GM11168 (cell line): Measurements from ENCODE around the gene C5orf24.
"Not testable (repeated sequence)": the region's sequence is repeated elsewhere in the genome, so short reads cannot be mapped to it uniquely, and the experiment has no call there.

ENCODE experiments used
- in situ Hi-C: fragments of 300-500 bp; cut with MboI; formaldehyde crosslinking; loops from one replicate; pipeline ENCODE4 v1.12.0; 2022; ENCODE audit warnings: low sequenced_read_pairs; ENCODE audit not compliant: unreplicated experiment

C5orf24 gene

DNA sequence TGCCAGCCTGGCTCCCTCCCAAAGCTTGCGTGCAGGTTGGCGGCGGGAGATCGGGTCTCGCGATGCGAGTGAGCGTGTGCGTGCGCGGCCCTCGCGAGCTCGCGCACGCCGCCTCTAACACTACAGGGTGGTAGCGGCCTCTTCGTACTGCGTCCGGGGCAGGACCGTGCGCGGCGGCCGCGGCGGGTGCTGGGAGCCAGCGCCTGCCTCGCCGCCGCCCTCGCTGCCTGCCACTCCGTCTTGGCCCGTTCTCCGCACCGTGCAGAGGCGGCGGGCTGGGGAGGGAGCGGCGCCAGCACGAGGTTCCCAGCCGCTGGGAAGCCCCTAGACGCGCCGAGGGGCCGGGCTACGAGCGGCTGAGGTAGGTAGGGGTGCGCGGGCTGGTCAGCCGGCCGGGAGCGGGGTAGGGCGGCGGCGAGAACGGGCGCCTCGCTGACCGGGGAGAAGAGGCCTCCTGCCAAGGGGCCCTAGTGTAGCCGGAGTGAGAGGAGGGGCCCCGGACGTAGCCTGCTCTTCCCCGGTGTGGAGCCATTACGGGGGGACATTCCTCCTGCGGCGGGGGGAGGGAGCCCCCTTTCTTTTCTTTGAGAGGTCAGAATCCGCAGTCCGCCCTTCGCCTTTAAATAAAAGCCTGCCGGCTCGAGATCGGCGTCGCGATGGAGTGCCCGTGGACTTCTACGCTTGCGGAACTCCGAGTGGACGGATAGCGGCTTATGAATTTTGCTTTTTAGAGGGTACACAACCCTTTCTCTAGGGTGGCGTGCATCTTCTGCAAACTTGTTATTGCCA is at the start of gene C5orf24:
Gene C5orf24, plus strand, starts transcription at position 117 of the 789 bp plus-strand sequence. CDS start 8,933 bp downstream, outside the sequence.
- in situ Hi-C loops, result no loop called here

DNA sequence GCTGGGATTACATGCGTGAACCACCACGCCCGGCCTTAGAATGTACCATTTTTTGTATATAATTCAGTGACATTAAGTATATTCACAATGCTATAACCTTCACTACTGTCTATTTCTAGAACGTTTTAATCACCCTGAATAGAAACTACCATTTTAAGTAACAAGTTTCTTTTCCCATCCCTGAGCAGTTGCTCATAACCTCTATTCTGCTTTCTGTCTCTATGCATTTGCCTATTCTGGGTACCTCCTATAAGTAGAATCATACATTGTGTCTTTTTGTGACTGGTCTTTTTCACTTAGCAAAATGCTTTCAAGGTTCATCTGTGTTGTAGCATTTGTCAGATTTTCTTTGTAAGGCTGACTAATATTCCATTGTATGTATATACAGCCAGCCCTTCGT is 47.3 kb upstream of the C5orf24 start:
- in situ Hi-C loops, result no loop called here

DNA sequence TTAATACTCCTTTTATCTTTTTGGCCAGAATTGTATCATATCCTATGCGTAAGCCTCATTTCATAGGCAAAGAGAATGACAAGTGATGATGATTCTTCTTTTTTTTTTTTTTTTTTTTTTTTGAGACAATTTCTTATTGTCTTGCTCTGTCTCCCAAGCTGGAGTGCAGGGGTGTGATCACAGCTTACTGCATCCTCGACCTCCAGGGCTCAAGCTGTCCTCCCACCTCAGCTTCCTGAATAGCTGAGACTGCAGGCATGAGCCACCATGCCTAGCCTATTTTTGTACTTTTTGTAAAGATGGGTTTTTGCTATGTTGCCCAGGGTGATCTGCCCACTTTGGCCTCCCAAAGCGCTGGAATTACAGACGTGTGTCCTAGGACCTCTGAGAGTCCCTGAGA is 41.9 kb upstream of the C5orf24 start:
- in situ Hi-C loops, result no loop called here

- in situ Hi-C loops, result no loop called here
Measured at GRCh38 chr5:134813407-134813806, 32.4 kb upstream of the C5orf24 start.

DNA sequence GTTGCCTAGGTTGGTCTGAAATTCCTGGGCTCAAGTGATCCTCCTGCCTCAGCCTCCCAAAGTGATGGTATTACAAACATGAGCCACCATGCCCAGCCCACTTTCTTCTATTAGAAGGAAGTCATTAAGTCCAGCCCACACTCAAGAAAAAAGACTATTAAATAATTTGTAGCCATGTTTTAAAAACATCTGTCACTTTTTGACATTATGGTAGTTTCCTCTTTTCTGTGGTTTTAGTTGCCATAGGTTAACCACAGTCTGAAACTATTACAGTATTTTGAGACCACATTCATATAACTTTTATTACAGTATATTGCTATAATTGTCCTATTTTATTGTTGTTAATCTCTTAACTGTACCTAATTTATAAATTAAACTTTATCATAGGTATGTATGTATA is 31.9 kb upstream of the C5orf24 start:
- in situ Hi-C loops, result no loop called here

GRCh38 chr5:134817006-134817405 is 28.8 kb upstream of the C5orf24 start:
- in situ Hi-C loops, result no loop called here

GRCh38 chr5:134818776-134819175 is 27.0 kb upstream of the C5orf24 start:
- in situ Hi-C loops, result no loop called here

DNA sequence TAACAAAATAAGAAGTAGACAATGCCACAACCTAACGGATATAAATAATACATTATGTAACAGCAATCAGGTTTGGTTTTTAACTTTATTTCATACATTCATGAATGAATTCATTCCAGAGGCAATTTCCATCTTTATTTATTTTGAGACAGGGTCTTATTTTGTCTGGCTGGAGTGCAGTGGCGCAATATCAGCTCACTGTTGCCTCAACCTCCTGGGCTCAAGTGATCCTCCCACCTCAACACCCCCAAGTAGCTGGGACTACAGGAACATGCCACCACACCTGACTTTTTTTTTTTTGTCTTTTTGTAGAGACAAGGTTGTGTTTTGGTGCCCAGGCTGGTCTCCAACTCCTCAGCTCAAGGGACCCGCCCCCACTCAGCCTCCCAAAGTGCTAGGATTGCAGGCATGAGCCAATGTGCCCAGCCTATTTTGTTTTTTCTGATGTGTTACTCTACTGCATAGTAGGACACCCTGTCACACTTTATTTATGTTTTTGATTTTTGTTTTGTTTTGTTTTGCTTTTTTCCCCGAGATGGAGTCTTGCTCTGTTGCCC is 26.3 kb upstream of the C5orf24 start:
- in situ Hi-C loops, result no loop called here

DNA sequence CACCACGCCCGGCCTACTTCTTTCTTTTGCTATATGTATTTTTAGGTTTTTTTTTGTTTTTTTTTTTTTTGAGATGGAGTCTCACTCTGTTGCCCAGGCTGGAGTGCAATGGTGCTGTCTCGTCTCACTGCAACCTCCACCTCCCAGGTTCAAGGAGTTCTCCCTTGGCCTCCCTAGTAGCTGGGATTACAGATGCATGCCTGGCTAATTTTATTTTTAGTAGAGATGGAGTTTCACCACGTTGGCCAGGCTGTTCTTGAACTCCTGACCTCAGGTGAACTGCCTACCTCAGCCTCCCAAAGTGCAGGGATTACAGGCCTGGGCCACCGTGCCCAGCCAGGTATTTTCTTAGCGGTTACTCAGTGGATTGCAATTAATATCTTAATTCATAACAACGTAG is 23.9 kb upstream of the C5orf24 start:
- in situ Hi-C loops, result no loop called here

GRCh38 chr5:134824681-134825080 is 21.1 kb upstream of the C5orf24 start:
- in situ Hi-C loops, result no loop called here

- in situ Hi-C loops, result no loop called here
Measured at GRCh38 chr5:134825212-134825611, 20.6 kb upstream of the C5orf24 start.

DNA sequence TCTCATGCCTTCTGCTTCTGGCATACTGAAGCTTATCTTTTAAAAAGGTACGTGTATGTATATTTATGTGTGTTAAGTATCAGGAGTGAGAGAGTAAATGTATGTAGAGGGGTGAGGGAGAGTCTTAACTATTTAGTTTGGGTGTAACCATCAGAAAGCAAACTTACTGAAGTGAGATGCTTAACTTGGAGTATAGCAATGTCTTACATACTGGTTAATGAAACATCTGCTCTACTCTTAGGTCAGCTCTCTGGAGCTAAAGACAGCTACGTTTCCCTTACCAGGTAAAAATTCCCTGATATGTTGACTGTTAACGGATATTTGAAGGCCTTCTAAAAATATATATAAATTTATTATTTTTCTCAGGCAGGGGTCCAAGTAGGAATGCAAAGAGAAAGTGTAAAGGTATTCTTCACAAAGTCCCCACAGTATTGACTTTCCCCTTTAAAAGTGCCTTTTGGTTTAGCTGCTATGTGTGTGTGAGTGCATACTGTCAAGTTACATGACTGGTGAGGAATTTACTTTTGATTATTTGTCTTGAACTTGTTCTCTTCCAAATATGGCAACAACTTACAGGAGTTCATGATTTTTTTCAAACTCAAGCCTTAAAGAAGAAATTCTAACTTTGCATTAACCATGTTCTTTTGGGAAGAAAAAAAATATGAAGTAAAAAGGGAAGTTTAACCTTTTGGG is 12.3 kb upstream of the C5orf24 start:
- in situ Hi-C loops, result no loop called here

- in situ Hi-C loops, result no loop called here
Measured at GRCh38 chr5:134835623-134836022, 10.1 kb upstream of the C5orf24 start.

- in situ Hi-C loops, result no loop called here
Measured at GRCh38 chr5:134837530-134838181, 8.1 kb upstream of the C5orf24 start.

DNA sequence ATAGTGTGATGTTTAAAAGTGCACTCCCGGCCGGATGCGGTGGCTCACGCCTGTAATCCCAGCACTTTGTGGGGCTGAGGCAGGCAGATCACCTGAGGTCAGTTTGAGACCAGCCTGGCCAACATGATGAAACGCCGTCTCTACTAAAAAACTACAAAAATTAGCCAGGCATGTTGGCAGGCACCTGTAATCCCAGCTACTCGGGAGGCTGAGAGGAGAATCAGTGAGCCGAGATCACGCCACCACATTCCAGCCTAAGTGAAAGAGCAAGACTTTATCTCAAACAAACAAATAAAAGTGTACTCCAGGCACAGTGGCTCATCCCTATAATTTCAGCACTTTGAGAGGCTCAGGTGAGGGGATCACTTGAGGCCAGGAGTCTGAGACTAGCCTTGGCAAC is 7.4 kb upstream of the C5orf24 start:
- in situ Hi-C loops, result not testable (repeated sequence)

GRCh38 chr5:134840811-134841210 is 5.0 kb upstream of the C5orf24 start:
- in situ Hi-C loops, result no loop called here

- in situ Hi-C loops, result no loop called here
Measured at GRCh38 chr5:134844252-134844651, 1.5 kb upstream of the C5orf24 start.

- in situ Hi-C loops, result no loop called here
Measured at GRCh38 chr5:134845335-134845851, 375 bp upstream of the C5orf24 start.

GRCh38 chr5:134846641-134846960 is 833 bp downstream of the C5orf24 start:
- in situ Hi-C loops, result no loop called here

GRCh38 chr5:134849434-134849933 is 3.7 kb downstream of the C5orf24 start:
- in situ Hi-C loops, result not testable (repeated sequence)
